Hair follicle dermal papilla cell (primary cell): ENCODE results near the gene SLC25A34. TPM values are rescaled to one million over a fixed set of nuclear protein-coding genes. Genes with fewer than 3 reads are reported as not detected.

ENCODE experiments used
- total RNA-seq: library from RNA; depleted of rRNA; stranded (reverse); fragments of >200 nt; gene quantifications from 2 replicates; pipeline ENCODE4 v1.2.3, GENCODE V29; 2012

Gene SLC25A34
- 0.49 and 0.65 TPM in 2 replicates for total RNA-seq

GRCh38 chr1:15736038-15736891 lies at the start of gene SLC25A34:
SLC25A34 (plus strand) TSS chr1:15736258; CDS start chr1:15736486, 228 bp downstream.

GRCh38 chr1:15742339-15742801 lies 6.3 kb downstream of the SLC25A34 start, which contains the start of gene TMEM82:
TMEM82 (plus strand) TSS chr1:15742499; CDS start chr1:15742560, 61 bp downstream.

GRCh38 chr1:15758343-15758931 lies 22.4 kb downstream of the SLC25A34 start, which contains the start of gene FBLIM1:
FBLIM1 (plus strand) TSS chr1:15758795; CDS start chr1:15764984, 6,189 bp downstream.

Other genes with a start within 250 kb of the SLC25A34 start
- 6.9 and 7.3 TPM in 2 replicates for gene CASP9, start 212.0 kb upstream of the SLC25A34 start, total RNA-seq
- gene DNAJC16, start 209.4 kb upstream of the SLC25A34 start, total RNA-seq = 23.4 and 25.8 TPM in 2 replicates
- gene AGMAT, start 151.2 kb upstream of the SLC25A34 start, total RNA-seq = 0.16 and 1.3 TPM in 2 replicates
- 22.3 and 25.3 TPM in 2 replicates for gene DDI2, start 118.8 kb upstream of the SLC25A34 start, total RNA-seq
- 82.1 and 83.7 TPM in 2 replicates for gene PLEKHM2, start 51.9 kb upstream of the SLC25A34 start, total RNA-seq
- gene TMEM82, start 6.2 kb downstream of the SLC25A34 start, total RNA-seq = not detected in 2 replicates
- 72.7 and 83.2 TPM in 2 replicates for gene FBLIM1, start 22.5 kb downstream of the SLC25A34 start, total RNA-seq
- 0.36 and 0.81 TPM in 2 replicates for gene UQCRHL, start 71.4 kb downstream of the SLC25A34 start, total RNA-seq
- gene SPEN, start 111.4 kb downstream of the SLC25A34 start, total RNA-seq = 27.3 and 28.6 TPM in 2 replicates
- gene ZBTB17, start 239.8 kb downstream of the SLC25A34 start, total RNA-seq = 36.2 and 49.8 TPM in 2 replicates